GM23248 (cell line): ENCODE results near the gene EEF1A2.

ENCODE experiments used
- EZH2 ChIP-seq: fragments of 200-600 bp; sonication (generic); IDR thresholded peaks from 2 replicates; pipeline ENCODE4 v1.6.1; 2018; ENCODE audit warnings: antibody characterized with exemption, mild to moderate bottlenecking; ENCODE audit not compliant: insufficient read depth, poor library complexity, severe bottlenecking
- EZH2phosphoT487 ChIP-seq: fragments of 200-600 bp; sonication (generic); IDR thresholded peaks from 2 replicates; pipeline ENCODE4 v1.6.1; 2018; ENCODE audit warnings: antibody characterized with exemption, moderate library complexity, mild to moderate bottlenecking, low read depth; ENCODE audit not compliant: insufficient read depth

- TF ChIP-seq EZH2phosphoT487: no peak
- no peak for TF ChIP-seq EZH2
Measured at GRCh38 chr20:63505723-63506122, 6.8 kb upstream of the EEF1A2 start.
